ENCODE measurements around the gene SLC14A1.

- no peak for TF ChIP-seq CTCF (IDR thresholded peaks at IDR 0.05)
- no peak for TF ChIP-seq POLR2A (IDR thresholded peaks at IDR 0.05)
These were observed 43.8 kb upstream of the SLC14A1 start for GRCh38 chr18:45680066-45680690.

Measured in suprapubic skin (tissue), 3 donors.